ENCODE results near the gene CDC16.
A peak's percentile ranks its signal among the peaks of the same experiment; 100 is the strongest.

- peak; percentile 86 to 99 (median 98) for TF ChIP-seq CTCF (IDR thresholded peaks at IDR 0.05)
- TF ChIP-seq EP300 (IDR thresholded peaks at IDR 0.05), result no peak
- TF ChIP-seq POLR2A (IDR thresholded peaks at IDR 0.05), result no peak
- peak in 1 of 4 donors; percentile 9 for TF ChIP-seq POLR2AphosphoS5 (IDR thresholded peaks at IDR 0.05)
Observed at GRCh38 chr13:114226699-114227323, 7.9 kb upstream of the CDC16 start.

Data from sigmoid colon (tissue), 4 donors.